ENCODE results near the gene ATRX.

Gene ATRX

DNA sequence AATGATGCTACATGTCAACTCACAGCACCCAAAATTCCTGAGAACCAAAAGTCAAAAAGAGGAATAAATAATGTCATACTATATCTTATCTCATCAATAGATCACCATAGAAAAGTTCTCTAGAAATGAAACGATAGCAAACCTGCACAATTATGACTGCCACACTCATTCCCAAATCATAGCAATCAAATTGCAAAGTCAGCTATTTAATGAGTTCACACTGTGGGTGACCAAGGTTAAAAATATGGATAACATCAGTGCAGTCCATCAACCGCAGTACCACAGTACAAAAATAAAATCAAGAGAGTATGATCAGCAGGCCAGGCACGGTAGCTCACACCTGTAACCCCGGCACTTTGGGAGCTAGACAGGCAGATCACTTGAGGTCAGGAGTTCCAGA lies 62.3 kb downstream of the ATRX start:
- H3K4me3 ChIP-seq (ENCODE audit: low read depth, low read length): no peak overlapping the region
- TF ChIP-seq, protein P1, sequence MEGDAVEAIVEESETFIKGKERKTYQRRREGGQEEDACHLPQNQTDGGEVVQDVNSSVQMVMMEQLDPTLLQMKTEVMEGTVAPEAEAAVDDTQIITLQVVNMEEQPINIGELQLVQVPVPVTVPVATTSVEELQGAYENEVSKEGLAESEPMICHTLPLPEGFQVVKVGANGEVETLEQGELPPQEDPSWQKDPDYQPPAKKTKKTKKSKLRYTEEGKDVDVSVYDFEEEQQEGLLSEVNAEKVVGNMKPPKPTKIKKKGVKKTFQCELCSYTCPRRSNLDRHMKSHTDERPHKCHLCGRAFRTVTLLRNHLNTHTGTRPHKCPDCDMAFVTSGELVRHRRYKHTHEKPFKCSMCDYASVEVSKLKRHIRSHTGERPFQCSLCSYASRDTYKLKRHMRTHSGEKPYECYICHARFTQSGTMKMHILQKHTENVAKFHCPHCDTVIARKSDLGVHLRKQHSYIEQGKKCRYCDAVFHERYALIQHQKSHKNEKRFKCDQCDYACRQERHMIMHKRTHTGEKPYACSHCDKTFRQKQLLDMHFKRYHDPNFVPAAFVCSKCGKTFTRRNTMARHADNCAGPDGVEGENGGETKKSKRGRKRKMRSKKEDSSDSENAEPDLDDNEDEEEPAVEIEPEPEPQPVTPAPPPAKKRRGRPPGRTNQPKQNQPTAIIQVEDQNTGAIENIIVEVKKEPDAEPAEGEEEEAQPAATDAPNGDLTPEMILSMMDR (IDR thresholded peaks at IDR 0.05; ENCODE audit: borderline replicate concordance, insufficient read depth, low read depth, low read length): no peak

DNA sequence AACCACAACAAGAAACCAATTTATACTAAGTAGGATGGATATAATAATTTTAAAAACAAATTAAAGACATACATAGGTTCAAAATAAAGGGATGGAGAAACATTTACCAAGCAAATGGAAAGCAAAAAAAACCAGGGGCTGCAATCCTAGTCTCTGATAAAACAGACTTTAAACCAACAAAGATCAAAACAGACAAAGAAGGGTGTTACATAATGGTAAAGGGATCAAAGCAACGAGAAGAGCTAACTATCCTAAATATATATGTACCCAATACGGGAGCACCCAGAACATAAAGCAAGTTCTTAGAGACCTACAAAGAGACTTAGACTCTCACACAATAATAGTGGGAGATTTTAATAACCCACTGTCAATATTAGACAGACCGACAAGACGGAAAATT lies 66.6 kb downstream of the ATRX start:
- TF ChIP-seq, protein P1 (IDR thresholded peaks at IDR 0.05; ENCODE audit: borderline replicate concordance, insufficient read depth, low read depth, low read length): no peak
- no peak overlapping the region for H3K4me3 ChIP-seq (ENCODE audit: low read depth, low read length)

DNA sequence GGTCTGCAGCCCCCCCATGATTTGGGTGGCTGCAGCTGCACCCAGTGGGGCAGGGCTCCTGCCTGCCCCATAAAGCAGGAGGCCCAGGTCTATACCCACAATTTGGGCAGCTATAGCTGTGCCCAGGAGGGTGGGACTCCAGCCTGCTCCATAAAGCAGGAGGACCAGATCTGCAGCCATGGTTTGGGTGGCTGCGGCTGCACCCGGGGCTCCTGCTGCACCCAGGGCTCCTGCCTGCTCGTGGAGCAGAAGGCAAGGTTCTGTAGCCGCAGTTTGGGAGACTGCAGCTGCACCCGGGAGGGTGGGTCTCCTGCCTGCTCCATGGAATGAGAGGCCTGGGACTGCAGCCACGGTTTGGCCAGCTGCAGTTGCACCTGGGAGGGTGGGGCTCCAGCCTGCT lies 81.1 kb downstream of the ATRX start:
- TF ChIP-seq, protein P1 (IDR thresholded peaks at IDR 0.05; ENCODE audit: borderline replicate concordance, insufficient read depth, low read depth, low read length): no peak

DNA sequence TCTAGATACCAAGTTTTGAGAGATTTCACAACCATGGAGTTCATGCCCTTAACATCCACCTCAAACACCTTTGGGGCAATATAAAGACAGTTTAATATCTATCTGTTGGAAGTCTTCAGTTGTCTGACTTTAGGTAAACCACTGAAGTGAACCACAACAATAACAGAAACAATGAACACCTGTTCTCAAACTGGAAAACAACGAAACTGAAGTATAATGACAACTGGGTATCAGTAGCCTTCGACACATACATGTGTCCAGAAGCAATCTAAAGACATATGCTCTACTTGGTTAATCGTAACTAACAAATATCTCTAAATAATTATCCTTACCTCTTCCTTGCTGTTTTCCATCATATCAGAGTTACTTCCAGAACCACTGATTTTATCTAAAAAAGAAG lies 87.8 kb downstream of the ATRX start:
- TF ChIP-seq, protein P1 (IDR thresholded peaks at IDR 0.05; ENCODE audit: borderline replicate concordance, insufficient read depth, low read depth, low read length): no peak
- H3K4me3 ChIP-seq (ENCODE audit: low read depth, low read length): no peak overlapping the region

More for the DNA sequence above, 81.1 kb downstream of the ATRX start:
- H3K4me3 ChIP-seq (ENCODE audit: low read depth, low read length): no peak overlapping the region

DNA sequence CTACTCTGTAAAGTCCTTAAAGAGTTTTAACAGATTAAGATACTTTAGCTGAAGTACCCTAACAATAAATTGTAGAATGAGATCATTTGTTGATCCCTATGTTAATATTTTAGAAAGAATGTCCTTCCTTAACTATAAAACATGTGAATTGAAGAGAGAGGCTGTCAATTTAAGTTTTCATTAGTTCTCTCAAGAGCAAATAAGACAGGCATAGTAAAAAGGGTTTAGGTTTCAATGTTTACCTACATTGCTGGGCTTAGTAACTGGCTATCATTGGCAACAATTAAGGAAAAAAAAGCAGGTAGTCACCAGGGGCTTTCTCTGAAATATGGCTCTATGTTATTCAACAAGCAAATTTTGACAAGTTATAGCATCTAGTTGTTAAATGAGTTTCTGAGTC lies 91.5 kb downstream of the ATRX start:
- TF ChIP-seq, protein P1 (IDR thresholded peaks at IDR 0.05; ENCODE audit: borderline replicate concordance, insufficient read depth, low read depth, low read length): no peak
- H3K4me3 ChIP-seq (ENCODE audit: low read depth, low read length): no peak overlapping the region

DNA sequence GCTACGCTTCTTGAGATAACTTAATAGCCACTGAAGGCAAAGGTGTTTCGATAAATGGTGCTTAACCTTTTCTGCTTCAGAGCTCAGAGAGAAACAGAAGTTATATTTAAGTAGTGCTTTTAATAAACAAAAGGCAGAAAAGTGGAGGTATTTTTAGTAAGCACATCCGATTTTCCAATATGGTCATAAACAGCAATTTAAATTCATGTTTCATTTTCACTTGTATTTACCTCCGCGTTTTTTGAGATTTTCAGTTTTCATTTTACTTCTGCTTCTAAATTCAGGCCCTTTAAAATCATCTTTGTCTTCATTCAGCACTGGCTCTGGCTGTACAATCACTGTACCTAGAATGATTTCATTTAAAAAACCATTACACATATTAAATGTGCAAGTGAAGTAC lies 92.4 kb downstream of the ATRX start:
- TF ChIP-seq, protein P1 (IDR thresholded peaks at IDR 0.05; ENCODE audit: borderline replicate concordance, insufficient read depth, low read depth, low read length): no peak
- H3K4me3 ChIP-seq (ENCODE audit: low read depth, low read length): no peak overlapping the region

DNA sequence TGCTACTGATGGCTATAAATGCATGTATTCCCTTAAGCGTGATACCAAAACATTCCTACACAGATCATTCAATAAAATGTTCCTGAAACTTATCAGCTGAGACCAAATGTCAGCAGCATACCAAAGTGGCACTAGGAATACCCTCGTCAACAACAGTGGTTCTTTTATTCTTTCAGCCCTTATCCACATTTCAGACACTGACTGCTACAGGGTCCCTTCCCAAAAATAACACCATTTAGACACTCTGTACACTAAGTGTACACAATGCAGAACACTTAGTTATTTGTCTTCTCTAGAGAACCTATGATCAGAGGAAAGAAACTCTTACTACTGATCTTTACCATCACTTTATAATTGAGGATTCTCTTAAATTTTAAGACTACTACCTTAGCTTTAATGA lies 94.1 kb downstream of the ATRX start:
- TF ChIP-seq, protein P1 (IDR thresholded peaks at IDR 0.05; ENCODE audit: borderline replicate concordance, insufficient read depth, low read depth, low read length): no peak
- no peak overlapping the region for H3K4me3 ChIP-seq (ENCODE audit: low read depth, low read length)

Data from GM12875 (cell line).